HG03280 (cell line): ENCODE results near the gene TARM1.
"Not testable (repeated sequence)": the region's sequence is repeated elsewhere in the genome, so short reads cannot be mapped to it uniquely, and the experiment has no call there.

Experiments used
- ATAC-seq: cut with Tn5 transposase; IDR thresholded peaks from one replicate; pipeline ENCODE4 v1.9.1; 2021; ENCODE audit warnings: mild to moderate bottlenecking, moderate library complexity; ENCODE audit not compliant: unreplicated experiment

Gene TARM1

DNA sequence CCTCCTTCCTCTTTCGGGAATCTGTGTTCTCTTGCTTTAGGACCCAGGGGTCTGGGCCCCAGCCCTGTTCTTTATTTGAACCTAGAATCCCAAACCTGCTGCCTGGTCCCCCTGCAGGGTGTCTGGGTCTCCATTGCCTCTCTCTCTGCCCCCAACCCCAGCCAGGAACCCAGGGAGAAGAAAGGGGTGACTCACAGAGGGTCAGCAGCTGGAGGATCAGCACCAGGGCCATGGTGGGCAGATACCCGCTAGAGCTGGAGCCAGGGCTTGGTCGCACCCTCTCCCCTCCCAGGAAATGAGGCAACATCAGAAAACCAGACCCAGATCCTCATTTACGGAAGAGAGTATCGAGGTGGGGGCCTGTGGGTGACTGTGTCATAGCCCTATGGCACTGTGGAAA is 19.4 kb upstream of the TARM1 start, which contains the start of gene OSCAR:
TSS of gene OSCAR (minus strand) at position 243 of the 400 bp plus-strand sequence. CDS start at position 232, 11 bp downstream.
- ATAC-seq = no peak

DNA sequence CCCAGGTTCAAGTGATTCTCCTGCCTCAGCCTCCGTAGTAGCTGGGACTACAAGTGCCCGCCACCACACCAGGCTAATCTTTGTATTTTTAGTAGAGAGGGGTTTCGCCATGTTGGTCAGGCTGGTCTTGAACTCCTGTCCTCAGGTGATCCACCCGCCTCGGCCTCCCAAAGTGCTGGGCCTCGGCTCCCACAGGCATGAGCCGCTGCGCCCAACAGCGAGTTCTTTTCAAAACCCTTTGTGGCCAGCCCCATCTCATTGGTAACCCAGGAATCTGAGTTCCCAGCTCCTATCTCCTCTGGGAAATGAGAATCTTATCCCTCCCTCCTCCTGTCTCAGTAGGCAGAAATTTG is 18.7 kb upstream of the TARM1 start:
- ATAC-seq = not testable (repeated sequence)

DNA sequence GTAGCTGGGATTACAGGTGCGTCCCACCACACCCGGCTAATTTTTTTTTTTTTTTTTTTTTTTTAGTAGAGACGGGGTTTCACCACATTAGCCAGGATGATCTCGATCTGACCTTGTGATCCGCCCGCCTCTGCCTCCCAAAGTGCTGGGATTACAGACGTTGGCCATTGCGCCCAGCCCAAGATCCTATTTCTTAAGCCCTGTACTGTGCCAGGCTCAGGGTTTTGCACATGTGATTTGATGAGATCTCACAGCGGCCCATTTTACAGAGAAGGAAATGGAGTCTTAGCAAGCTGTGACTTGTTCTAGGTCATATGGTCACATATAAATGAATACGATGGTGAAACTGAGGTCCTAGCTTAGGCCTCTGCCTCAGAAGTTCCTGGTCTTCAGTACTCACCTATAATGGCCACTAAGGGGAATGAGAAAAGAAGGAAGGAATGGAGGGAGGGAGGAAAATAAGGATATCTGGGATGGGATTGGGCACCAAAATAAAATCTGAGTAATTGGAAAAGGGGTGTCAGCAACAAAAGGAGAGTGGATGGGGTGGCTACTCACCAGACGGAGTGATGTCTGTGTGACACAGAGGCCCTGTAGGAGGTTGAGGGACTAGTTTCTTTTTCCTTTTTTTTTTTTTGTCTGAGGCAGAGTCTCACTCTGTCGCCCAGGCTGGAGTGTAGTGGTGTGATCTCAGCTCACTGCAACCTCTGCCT is 18.2 kb upstream of the TARM1 start:
- no peak for ATAC-seq

DNA sequence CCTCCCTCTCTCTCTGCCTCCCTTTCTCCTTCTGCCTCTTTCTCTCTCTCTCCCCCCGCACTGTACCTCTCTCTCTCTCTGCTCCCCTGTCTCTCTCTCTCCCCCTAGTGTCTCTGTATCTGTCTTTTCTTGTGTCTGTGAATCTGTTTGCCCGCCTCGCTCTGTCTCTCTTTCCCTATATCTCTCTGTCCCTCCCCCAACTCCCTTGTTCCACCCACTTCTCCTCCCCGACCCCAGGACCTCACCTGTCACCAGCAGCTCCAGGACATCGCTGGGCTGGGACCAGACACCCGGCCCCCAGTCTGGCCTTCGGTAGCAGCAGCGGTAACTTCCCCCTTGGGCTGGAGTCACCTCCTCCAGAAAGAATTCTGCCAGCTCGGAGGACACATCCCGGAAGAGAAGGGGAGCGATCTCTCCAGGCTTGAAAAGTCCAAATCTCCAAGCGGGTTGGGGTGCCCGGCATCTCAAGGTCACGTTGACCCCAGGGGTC is 15.5 kb upstream of the TARM1 start:
- ATAC-seq = no peak

DNA sequence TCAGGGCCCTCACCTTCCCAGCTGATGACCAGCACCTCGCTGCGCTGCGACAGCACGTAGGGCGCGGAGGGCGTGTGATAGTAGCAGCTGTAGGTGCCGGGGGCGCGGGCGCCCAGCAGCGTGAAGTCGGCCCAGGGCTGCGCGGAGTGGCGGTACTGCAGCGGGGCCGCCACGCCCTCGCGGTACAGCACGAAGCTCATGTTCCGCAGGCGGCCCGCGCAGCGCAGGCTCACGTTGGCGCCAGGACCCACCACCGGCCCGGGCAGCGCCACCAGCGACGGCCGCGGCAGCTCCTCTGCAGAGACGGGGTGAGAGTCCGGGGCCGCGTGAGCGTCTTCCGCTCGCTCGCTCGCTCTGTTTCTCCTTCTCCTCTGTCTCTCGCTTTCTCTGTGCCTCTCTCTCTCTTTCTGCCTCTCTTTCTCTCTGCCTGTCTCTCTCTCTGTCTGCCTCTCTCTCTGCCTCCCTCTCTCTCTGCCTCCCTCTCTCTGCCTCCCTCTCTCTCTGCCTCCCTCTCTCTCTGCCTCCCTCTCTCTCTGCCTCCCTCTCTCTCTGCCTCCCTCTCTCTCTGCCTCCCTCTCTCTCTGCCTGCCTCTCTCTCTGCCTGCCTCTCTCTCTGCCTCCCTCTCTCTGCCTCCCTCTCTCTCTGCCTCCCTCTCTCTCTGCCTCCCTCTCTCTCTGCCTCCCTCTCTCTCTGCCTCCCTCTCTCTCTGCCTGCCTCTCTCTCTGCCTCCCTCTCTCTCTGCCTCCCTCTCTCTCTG is 14.9 kb upstream of the TARM1 start:
- ATAC-seq = peak; percentile 53

DNA sequence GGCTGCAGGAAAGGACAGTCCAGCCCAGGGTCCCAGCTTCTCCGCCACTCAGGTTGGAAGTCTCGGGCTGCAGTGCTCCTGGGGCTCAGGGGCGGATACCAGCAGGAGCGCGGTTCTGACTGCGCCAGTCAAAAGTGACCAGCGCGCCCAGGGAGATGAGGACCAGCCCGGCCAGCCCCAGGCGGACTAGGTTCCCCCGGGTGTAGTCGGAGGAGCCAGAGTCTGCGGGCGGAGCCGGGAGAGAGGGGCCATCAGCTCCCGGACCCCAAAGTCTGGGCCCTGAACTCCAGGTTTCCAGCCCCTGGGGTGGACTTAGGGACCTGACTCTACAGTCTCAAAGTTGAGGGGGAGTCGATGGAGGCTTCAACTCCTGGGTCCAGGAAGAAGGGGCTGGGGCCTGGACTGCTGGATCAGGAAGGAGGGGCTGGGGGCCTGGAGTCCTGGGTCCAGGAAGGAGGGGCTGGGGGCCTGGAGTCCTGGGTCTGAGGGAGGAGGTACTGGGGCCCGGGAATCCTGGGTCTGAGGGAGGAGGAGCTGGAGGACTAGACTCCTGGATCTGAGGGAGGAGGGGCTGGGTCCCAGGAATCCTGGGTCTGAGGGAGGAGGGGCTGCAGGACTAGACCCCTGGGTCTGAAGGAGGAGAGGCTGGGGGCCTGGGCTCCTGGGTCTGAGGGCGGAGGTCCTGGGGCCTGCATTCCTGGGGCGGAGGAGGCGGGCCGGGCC is 14.1 kb upstream of the TARM1 start:
- ATAC-seq = no peak

DNA sequence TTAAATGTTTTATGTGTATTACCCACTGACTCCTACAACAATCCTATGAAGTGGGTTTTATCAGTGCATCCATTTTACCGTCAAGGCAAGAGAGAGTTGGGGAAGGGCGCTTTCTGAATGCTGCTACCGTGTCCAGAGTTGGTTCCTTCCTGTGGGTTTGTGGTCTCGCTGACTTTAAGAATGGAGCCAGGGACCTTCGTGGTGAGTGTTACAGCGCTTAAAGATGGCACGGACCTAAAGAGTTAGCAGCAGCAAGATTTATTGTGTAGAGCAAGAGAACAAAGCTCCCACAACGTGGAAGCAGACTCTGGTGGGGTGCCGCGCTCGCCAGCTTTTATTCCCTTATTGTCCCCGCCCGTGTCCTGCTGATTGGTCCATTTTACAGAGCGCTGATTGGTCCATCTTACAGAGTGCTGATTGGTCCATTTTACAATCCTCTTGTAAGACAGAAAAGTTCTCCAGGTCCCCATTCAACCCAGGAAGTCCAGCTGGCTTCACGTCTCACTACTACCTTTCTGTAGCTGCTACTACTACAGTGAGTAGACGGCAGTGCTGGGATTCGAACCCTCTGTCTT is 13.3 kb upstream of the TARM1 start:
- ATAC-seq = no peak

DNA sequence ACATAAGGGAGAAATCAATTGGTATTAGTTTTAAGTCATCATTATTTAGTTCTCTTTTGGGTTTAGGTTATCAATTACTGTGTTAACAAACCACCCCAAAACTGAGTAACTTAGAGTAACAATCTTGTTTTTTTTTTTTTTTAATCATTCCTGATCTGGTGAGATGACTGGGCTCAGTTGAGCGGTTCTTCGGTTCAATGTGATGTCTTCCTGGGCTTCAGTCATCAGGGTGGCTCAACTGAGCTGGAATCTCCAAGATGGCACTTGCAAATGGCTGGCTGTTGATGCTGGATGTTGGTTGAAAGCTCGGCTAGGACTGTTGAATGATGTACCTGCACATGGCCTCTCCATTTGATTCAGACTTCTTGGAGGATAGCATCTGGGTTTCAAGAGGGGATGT is 3.2 kb upstream of the TARM1 start:
- ATAC-seq = no peak

DNA sequence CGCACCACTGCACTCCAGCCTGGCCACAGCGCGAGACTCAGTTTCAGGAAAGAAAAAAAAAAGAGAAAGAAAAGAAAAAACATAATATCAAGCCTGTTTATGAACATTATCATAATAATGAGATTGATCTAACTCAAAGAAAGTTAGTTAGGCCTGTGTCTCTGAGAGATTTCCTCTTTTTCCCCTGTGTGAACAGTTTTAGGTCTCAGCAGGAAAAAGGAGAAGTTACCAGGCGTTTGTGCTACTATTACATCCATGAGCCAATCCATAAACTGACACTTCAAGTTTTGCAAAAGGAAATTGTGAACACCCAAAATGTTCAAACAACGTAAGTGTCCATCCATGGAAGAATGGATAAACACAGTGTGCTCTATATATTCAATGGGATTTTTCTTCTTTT is 3.8 kb downstream of the TARM1 start:
- ATAC-seq = no peak

DNA sequence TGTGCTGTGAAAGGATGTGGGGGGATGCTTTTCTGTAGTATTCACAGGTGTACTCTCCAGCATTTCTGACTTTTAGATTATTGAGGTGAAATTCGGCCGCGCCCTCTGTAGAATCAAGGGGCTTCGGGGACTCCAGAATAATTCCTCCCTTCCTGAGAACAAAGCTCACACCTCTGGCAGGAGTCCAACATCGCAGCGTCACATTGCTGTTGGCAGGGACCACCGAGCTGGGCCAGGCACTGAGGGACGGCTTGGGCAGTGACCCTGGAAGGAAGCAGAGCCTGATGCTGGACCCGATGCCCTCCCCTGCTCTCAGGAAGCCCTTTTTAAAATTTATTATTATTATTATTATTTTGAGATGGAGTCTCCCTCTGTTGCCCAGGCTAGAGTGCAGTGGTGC is 6.3 kb downstream of the TARM1 start:
- no peak for ATAC-seq

DNA sequence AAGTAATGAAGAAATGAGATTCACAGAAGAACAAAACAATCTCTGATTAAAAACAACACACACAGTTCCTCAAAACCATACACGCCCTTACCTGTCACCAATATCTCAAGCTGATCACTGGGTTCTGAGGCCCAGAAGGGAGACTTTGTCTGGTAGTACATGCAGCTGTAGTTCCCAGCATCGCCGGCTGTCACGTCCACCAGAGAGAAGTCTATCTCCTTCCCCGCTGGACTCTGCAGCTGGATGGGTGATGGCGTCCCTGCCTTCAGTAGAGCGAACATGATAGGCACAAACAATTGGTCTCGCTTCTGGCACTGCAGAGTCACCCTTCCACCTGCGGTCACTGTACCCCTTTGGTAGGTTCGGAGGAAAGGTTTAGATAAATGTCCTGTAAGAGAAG is 7.3 kb downstream of the TARM1 start:
- ATAC-seq = no peak

DNA sequence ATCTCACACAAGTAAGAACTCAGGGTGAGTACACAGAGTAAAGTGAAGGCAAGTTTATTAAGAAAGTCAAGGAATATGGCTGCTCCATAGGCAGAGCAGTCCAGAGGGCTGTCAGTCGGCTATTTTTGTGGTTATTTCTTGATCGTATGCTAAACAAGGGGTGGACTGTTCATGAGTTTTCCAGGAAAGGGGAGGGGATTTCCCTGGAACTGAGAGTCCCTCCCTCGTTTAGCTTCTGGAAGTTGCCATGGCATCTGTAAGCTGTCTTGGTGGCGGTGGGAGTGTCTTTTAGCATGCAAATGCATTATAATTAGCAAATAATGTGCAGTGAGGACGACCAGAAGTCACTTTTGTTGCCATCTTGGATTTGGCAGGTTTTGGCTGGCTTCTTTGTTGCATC is 11.7 kb downstream of the TARM1 start:
- no peak for ATAC-seq

DNA sequence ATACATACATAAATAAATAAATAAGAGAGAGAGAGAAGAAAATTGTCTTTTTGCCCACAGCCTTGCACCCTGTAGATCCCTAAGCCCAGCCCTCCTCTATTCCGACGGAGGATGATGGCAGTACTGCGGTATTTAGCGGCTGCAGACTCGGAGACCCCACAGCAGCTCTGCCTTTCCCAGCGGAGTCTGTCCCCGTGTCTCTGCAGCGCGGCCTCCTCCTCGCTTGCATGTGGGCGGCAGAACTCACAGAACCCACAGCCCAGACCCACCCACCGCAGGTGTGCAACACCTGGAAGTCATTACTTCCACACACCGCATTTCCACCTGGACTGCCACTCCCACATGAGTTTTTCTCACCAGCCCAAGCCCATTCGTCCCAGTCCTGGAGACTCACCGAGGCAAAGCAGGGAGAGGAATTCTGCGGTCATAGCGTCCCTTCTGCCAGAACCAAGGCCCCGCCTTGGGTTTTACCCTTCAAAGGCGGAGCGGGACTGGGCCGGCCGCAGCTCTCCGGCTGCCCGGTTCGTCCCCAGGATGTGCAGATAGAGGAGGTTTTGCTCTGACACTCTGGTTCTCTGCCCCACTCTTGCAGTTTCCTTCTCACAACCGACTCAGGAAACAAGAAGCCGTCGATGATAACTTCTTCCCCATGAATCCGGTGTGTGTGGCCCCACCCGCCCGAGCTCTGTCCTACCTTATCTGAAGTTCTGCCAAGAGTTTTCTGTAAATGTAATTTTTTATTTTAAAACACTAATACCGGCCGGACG is 17.6 kb downstream of the TARM1 start, which contains the start of gene VSTM1:
TSS of gene VSTM1 (minus strand) at position 548 of the 767 bp plus-strand sequence. CDS start at position 428, 120 bp downstream.
- ATAC-seq = no peak

DNA sequence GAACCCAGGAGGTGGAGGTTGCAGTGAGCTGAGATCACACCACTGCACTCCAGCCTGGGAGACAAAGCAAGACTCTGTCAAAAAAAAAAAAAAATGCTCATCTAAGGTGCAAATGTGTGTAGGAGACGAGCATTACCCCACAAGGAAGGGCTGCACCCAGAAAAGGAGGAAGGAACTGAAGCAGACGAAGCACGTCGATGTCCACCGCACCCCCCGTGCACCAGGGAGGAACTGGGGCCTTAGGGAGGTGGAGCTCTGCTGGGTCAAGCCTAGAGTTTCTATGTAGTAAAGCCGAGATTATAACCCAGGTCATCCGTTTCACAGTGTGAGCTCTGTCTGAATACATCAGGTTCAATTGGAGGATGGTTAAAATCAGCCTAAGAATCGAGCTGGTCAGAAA is 18.5 kb downstream of the TARM1 start:
- no peak for ATAC-seq

DNA sequence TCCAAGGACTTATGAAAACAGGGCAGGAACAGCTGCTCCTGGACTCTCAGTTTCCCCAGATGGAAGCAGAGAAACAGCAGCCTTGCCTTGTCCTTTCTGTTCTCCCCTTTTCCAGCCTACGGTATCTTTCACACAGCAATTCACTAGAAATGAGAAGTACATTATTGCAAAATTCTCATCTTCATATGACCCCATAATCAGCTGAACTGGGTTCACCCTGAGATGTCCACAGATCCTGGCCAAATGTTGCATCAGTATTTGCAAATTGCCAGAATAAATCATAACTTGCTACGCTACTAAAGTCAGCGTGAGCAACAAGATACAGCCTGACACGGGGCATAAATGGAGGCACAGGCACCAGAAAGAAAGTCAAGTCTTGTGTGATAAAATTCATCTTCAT is 33.5 kb downstream of the TARM1 start:
- no peak for ATAC-seq

DNA sequence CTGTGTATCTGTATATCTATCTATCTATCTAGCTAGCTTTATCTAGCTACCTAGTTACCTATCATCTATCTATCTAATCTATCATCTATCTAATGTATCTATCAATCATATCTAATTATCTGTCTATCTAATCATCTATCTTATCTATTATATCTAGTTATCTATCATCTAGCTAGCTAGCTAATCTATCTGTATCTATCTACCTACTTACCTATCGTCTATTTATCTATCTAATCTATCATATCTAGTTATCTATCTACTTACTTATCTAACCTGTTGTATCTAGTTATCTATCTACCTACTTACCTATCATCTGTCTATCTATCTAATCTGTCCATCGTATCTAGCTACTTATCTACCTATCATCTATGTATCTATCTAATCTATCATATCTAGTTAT is 35.4 kb downstream of the TARM1 start:
- no peak for ATAC-seq

DNA sequence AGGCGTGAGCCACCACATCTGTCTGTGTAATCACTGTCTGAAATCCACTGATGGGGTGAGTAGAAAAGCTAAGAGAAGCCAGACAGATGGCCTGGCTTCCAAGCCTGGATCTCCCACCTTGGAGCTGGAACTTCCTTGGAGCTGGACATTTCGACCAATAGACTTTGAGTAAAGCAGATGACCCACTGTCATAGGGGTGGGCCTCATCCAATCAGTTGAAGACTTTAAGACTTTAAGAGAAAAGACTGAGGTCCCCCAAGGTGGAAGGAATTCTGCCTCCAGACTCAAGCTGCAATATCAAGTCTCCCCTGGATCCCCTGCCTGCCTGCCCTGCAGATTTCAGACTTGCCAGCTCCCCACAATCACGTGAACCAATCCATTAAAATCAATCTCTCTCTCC is 38.2 kb downstream of the TARM1 start:
- ATAC-seq = no peak

DNA sequence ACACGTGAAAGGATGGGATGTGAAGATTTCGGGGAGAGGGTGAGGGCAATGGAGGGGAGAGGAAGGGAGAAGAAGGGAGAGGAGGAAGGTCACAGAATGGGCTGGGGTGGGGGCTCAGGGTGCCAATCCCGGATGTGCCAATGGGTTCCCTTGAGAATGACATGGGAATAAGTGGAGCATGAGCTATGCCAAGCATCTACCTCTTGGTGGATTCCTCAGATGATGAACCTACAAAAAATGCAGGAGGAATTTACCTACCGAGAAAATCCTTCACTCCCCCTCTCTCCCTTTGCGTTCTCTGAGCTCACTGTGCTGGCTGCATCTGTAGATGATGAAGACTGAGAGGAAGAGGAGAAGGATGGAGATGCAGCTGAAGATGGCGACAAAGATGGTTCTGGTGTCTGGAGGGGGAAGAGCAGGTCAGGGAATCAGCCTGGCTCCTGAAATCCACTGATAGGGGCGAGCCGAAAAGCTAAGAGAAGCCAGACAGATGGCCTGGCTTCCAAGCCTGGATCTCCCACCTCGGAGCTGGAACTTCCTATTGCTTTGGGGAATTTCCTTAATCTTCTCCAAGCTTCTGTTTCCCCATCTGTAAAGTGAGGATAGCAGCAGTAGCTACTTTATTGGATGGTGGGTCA is 39.1 kb downstream of the TARM1 start:
- ATAC-seq = no peak

DNA sequence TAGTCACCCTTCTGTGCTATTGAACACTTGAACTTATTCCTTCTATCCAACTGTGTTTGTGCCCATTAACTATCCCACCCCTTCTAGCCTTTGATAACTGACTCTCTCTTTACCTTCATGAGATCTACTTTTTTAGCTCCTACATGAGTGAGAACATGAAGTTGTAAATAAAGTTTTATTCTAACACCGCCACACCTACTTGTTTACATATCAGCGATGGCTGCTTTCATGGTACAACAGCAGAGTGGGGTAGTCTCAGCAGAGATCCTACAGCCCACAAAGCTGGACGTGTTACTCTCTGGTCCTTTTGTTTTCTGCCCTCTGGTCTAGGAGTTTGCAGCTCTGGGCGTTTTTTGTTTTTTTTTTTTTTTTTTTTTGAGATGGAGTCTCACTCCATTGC is 41.2 kb downstream of the TARM1 start:
- ATAC-seq = no peak

DNA sequence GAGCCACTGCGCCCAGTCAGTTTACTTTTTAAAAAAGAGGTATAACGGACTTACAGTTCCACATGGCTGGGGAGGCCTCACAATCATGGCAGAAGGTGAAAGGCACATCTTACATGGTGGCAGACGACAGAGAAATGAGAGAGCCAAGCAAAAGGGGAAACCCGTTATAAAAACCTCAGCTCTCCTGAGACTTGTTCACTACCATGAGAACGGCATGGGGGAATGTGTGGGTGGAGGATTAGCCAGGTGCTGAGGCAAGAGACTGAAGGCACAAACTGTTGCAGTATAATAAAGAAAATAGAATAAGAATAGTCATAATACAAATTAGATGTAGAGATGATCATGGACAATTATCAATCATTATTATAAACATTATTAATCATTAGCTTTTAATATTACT is 44.6 kb downstream of the TARM1 start:
- not testable (repeated sequence) for ATAC-seq
